Activated T-helper 1 cell treated with Interleukin-2 at 50 U/mL for 16 hours (primary cell): Measurements from ENCODE around the gene CFAP99.
"Not testable (repeated sequence)": the region's sequence is repeated elsewhere in the genome, so short reads cannot be mapped to it uniquely, and the experiment has no call there.

Source experiments
- DNase-seq: peaks from one replicate; pipeline ENCODE4 v3.0.0-alpha.2; 2020; ENCODE audit warnings: low read depth

The CFAP99 gene

DNA sequence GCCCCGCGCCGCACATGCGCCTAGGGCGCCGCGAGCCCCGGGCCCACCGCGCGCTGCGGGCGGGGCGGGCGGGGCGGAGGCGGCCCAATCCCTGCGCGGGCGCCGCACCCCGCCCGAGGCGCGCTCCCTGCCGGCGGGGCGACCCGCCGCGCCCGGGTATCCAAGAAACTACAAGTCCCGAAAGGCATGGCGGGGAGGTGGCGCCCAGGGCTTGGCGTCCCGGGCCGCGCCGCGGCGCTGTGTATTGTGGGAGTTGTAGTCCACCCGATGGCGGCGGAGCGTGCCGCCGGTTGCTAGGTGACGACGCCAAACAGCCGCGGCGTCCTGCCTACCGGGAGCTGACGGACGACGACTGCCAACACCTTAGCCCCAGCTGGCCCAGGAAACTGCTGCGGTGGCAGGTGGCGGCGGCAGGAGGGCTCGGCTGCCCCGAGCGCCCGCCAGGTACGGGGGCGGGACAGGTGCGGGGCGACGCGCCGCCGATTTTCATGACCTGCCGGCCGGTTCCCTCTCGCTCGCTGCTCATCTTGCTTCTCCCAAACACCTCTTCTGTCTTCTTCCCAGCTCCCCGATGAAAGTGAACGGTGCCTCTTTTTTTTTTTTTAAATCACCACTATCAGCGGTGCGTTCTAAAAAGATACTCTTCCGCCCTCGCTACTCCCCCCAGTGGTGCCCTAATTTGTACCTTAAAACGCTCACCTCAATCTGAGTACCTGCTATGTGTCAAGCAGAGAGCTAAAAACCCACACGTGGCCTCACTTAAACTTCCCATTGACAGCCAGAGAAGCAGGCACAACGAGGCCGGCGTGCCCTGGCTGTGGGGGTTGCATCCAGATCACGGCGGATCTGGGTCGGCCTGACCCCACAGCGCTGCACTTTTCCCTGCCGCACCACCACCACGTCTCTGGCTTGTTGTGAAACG, at the start of gene CFAP99:
Gene CFAP99, plus strand, starts transcription at position 306 of the 922 bp plus-strand sequence.
- peak; percentile 99 for DNase-seq

- no peak for DNase-seq
Observed at GRCh38 chr4:2370597-2371320, 48.0 kb upstream of the CFAP99 start.

DNA sequence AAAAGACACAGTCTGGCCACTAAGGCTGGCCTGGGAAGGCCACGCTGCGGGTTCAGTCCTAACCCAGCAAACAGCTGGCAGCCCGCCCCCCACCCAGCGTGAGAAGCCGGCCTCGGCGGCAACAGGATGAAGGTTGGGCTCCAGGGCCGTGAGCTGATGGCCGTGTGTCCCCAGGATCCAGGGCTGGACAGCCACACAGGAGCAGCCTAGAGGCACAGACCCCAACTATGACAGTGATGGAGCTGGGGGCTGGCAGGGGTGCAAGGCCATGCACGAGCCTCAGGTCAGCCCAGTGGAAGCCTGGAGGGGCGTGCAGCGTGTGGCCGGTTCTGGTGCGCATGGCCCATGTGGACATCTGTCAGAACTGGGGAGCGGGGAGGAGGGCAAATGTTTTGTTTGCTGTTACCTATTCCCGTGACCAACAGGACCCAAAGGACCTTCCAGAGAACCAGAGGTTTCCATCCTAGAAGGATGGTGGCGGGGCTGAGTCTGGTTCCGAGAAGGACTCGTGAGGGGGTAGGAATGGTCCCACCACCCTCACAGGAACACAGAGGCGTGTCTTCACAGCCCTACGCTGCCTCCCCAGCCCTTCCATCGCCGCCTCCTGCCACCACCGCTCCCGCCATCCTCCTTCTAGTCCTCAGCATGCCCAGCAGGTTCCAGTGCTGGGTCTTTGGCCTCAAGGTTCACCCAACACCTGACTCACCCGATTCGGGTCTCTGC, 46.8 kb upstream of the CFAP99 start:
- no peak for DNase-seq

- DNase-seq: no peak
Observed at GRCh38 chr4:2372488-2373030, 46.2 kb upstream of the CFAP99 start.

- no peak for DNase-seq
Observed at GRCh38 chr4:2373532-2373931, 45.2 kb upstream of the CFAP99 start.

GRCh38 chr4:2375427-2375826, 43.3 kb upstream of the CFAP99 start:
- no peak for DNase-seq

- DNase-seq: no peak
Observed at GRCh38 chr4:2377241-2377640, 41.5 kb upstream of the CFAP99 start.

- DNase-seq: no peak
Observed at GRCh38 chr4:2378401-2378800, 40.4 kb upstream of the CFAP99 start.

DNA sequence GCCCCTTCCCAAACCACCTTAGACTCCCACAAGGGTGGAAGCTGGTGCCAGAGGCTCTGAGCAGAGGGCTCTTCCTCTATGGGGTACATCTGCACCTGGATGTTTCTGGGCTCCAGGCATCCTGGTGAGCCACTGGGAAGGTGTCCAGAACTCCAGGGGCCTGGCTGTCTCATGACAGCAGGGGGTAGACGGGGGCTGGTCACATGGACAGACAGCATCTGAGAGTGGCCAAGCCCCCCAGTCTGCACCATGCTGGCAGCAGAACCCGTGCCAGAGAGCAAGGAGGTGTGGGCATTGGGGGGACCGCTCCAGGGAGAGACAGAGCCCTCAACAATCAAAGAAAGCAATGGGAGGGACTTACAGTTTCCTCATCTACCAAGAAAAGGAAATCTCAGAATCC, 39.9 kb upstream of the CFAP99 start:
- DNase-seq: no peak

GRCh38 chr4:2380589-2380988, 38.2 kb upstream of the CFAP99 start:
- DNase-seq: not testable (repeated sequence)

DNA sequence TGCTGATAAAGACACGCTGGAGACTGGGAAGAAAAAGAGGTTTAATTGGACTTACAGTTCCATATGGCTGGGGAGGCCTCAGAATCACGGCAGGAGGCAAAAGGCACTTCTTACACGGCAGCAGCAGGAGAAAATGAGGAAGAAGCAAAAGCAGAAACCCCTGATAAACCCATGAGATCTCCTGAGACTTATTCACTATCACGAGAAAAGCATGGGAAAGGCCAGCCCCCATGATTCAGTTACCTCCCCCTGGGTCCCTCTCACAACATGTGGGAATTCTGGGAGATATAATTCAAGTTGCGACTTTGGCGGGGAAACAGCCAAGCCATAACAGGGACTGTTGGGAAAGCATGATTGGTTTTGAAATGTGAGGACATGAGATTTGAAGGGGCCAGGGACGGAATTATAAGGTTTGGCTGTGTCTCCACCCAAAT, 36.0 kb upstream of the CFAP99 start:
- not testable (repeated sequence) for DNase-seq

- DNase-seq: not testable (repeated sequence)
Observed at GRCh38 chr4:2383220-2383631, 35.5 kb upstream of the CFAP99 start.

DNA sequence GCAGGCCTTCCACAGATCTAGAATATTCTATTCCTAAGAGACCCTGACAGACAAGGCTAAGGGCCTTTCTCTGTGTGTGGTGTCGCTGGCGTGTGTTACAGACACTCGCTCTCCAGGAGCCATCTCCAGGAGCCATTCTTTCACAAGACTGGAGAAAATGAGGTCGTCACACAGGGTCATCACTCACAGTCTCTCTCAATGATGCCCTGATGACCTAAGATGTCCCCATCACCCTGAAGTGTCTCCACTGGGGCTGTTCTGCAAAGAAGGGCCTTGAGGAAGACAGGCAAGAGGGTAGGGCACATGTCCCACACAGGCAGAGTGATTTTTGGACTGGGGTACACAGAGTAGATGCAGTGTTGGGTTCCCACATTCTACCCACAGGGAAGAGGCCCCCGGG, 35.0 kb upstream of the CFAP99 start:
- DNase-seq: no peak

GRCh38 chr4:2384245-2384644, 34.5 kb upstream of the CFAP99 start:
- DNase-seq: no peak

DNA sequence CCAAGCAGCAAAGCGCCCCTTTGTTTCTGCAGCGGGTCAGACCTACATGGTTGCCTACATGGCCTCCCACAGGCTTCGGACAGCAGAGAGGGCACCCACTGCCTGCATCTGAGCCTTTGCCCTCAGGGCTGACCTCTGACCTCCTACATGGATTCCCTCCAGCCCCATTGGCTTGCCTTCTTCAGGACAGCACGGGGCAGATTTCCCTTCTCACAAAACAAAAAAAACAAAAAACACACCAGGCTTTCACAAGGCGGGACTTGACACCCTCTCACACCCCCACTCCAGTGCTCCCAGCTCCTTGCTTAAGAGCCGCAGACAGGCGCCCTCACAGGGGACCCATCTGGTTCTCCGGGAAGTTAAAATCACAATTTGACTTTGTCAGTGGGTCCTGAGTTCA, 33.2 kb upstream of the CFAP99 start:
- DNase-seq: no peak

DNA sequence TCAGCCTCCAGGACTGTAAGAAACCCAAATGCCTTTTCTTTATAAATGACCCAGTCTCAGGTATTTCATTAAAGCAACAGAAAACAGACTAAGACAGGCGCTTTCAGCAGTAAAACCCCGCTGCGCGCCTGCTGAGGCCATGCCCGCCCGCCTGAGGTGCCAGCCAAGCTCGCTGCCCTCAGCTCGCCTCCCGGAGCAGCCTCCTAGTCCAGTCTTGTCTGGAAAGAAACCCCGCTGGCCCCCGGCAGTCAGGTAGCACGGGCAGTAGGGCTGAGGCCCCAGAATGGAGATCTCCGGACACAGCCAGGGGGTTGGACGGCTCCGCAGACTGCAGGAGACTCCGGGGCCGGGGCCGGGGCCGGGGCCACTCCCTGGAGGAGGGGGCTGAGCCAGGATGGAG, 32.0 kb upstream of the CFAP99 start:
- no peak for DNase-seq

GRCh38 chr4:2387218-2387617, 31.5 kb upstream of the CFAP99 start:
- DNase-seq: no peak

- no peak for DNase-seq
Observed at GRCh38 chr4:2387829-2388228, 30.9 kb upstream of the CFAP99 start.

- no peak for DNase-seq
Observed at GRCh38 chr4:2388429-2389182, 30.1 kb upstream of the CFAP99 start.

GRCh38 chr4:2389691-2390090, 29.1 kb upstream of the CFAP99 start:
- DNase-seq: no peak

GRCh38 chr4:2390146-2390545, 28.6 kb upstream of the CFAP99 start:
- DNase-seq: no peak
